RWPE1 (cell line): ENCODE results near the gene AGBL5.
A peak's percentile ranks its signal among the peaks of the same experiment; 100 is the strongest.

Experiments
- CTCF ChIA-PET: fragments of 350-600 bp; sonication (Branson Sonifier 250); formaldehyde crosslinking; extraction: SDS; loops from one replicate; lab custom pipeline; 2021; lab: Yijun Ruan, JAX
- POLR2A ChIA-PET: fragments of 400-600 bp; formaldehyde crosslinking; extraction: SDS; loops from one replicate; lab custom pipeline; 2020; ENCODE audit warnings: antibody characterized with exemption; ENCODE audit not compliant: low non-redundant PET; lab: Yijun Ruan, JAX
- DNase-seq: peaks from one replicate; pipeline ENCODE4 v3.0.0; 2012; ENCODE audit warnings: low spot score
- H3K27ac ChIP-seq: fragments of 450-650 bp; 2 replicates; pipeline ENCODE4 v1.5.1; 2017
- CTCF ChIP-seq: fragments of 450-650 bp; conservative IDR thresholded peaks from 2 replicates; pipeline ENCODE4 v1.5.1; 2017; ENCODE audit warnings: low read depth, mild to moderate bottlenecking

Gene AGBL5

GRCh38 chr2:27081984-27082772 lies 30.7 kb downstream of the AGBL5 start:
- CTCF ChIA-PET = interaction anchor here (0.6 to 1.5 kb wide), 3 partner anchors 9 to 67 kb away, joined by 3 to 6 read pairs (median 4); no protein-coding TSS in a partner anchor
- TF ChIP-seq CTCF = no peak
- peak overlapping the region; percentile 83 for H3K27ac ChIP-seq
- POLR2A ChIA-PET = interaction anchor here (0.6 kb wide), 2 partner anchors 19 to 76 kb away, joined by 3 read pairs; no protein-coding TSS in a partner anchor
- DNase-seq = no peak

GRCh38 chr2:27082773-27083409 lies 31.4 kb downstream of the AGBL5 start:
- TF ChIP-seq CTCF = no peak
- H3K27ac ChIP-seq = peak overlapping the region; percentile 83
- CTCF ChIA-PET = interaction anchor here (1.0 to 1.3 kb wide), 2 partner anchors 32 to 123 kb away, joined by 4 to 6 read pairs; no protein-coding TSS in a partner anchor
- POLR2A ChIA-PET = interaction anchor here (0.6 to 0.7 kb wide), 3 partner anchors 13 to 75 kb away, joined by 3 read pairs; no protein-coding TSS in a partner anchor
- DNase-seq = no peak

GRCh38 chr2:27083410-27084296 lies 32.2 kb downstream of the AGBL5 start:
- peak; percentile 42 for DNase-seq
- POLR2A ChIA-PET = interaction anchor here (0.7 kb wide), 1 partner anchor 13 kb away, joined by 3 read pairs; no protein-coding TSS in a partner anchor
- H3K27ac ChIP-seq = peak overlapping the region; percentile 83
- no peak for TF ChIP-seq CTCF
- CTCF ChIA-PET = interaction anchor here (1.0 kb wide), 1 partner anchor 124 kb away, joined by 4 read pairs; no protein-coding TSS in a partner anchor

- H3K27ac ChIP-seq = peak overlapping the region; percentile 83
- ChIA-PET CTCF (interaction anchor here (1.8 kb wide), 1 partner anchor 123 kb away, joined by 8 read pairs; no protein-coding TSS in a partner anchor), POLR2A (no interaction called here)
- DNase-seq = no peak
- TF ChIP-seq CTCF = no peak
These were observed 33.0 kb downstream of the AGBL5 start for GRCh38 chr2:27084297-27085061.

GRCh38 chr2:27085062-27085672 lies 33.7 kb downstream of the AGBL5 start:
- ChIA-PET CTCF (interaction anchor here (0.7 to 1.8 kb wide), 3 partner anchors 13 to 124 kb away, joined by 3 to 8 read pairs (median 3); partner anchors contain the start of gene OST4), POLR2A (interaction anchor here (1.0 kb wide), 1 partner anchor 35 kb away, joined by 4 read pairs; no protein-coding TSS in a partner anchor)
- DNase-seq = no peak
- TF ChIP-seq CTCF = no peak
- H3K27ac ChIP-seq = peak overlapping the region; percentile 83
